Heart left ventricle (tissue), 13 donors: ENCODE results near the gene EPB41L2.

Experiments used
- CTCF ChIP-seq, 12 donors: fragments of 200-600 bp; sonication (generic) in 4 of 12; IDR thresholded peaks; one replicate each; pipeline versions ENCODE4 v1.5.0 to v1.8.0; 2018 to 2022; ENCODE audit warnings: antibody characterized with exemption in 12 of 12, mild to moderate bottlenecking in 5 of 12
- POLR2A ChIP-seq, 2 donors: fragments of 450-650 bp; IDR thresholded peaks; one replicate each; pipeline ENCODE4 v1.6.1; 2017; ENCODE audit warnings: antibody characterized with exemption in 2 of 2, mild to moderate bottlenecking in 2 of 2, moderate library complexity in 2 of 2
- donor health status: ischemic (EF 13 %, LVEDD 7.1; RV severe dilation, severe dysfunction).
- donor health status: DM: no; HTN: yes; CAD: no.
- donor health status: DM: no; HTN: no; CAD: no.
- donor health status: ischemic (EF 25% LVEDD 6.9; RV normal size, moderate dysfunction).
- donor health status: ischemic (EF 25% LVEDD 5.7; RV mildly dilated, moderate dysfunction).
- donor health status: ischemic (EF 35%, LVEDD 5.7; RV mildly dilated, moderate dysfunction).
- donor health status: nonischemic (EF 11% LVEDD 7.7; RV severe dilation, severe dysfunction).
- donor health status: DM: yes; HTN: yes; CAD: no.
- donor health status: PGD.
- donor health status: ischemic (EF 29% LVEDD 5.4; RV normal size, mild dysfunction).
- donor health status: nonischemic (EF 23%, LVEDD 6.1; RV moderate dilation, normal function).

DNA sequence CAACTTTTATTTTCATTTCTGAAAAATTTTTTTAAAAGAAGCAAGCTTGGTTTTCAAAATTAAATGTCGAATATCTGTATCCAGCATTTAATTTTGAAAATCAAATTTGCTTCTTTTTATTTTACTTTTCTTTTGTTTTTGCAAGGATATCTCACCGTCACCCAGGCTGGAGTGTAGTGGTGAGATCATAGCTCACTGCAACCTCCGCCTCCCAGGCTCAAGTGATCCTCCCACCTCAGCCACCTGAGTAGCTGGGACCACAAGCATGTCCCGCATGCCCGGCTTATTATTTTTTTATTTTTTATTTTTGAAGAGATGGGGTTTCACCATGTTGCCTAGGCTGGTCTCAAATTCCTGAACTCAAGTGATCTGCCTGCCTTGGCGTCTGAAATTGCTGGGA is 17.0 kb upstream of the EPB41L2 start:
- no peak for TF ChIP-seq POLR2A (IDR thresholded peaks at IDR 0.05)
- TF ChIP-seq CTCF (IDR thresholded peaks at IDR 0.05), result no peak
